ENCODE data around the gene TRA2A.
A peak's percentile ranks its signal among the peaks of the same experiment; 100 is the strongest.

The TRA2A gene

GRCh38 chr7:23470330-23471105, 61.3 kb downstream of the TRA2A start, which contains the start of gene IGF2BP3:
IGF2BP3 (minus strand) TSS chr7:23470491; CDS start chr7:23470110, 381 bp downstream.
- peak; percentile 88 for DNase-seq (ENCODE audit: low read depth, low spot score)

- no peak for DNase-seq (ENCODE audit: low read depth, low spot score)
Measured at GRCh38 chr7:23469961-23470250, 61.9 kb downstream of the TRA2A start.

- DNase-seq (ENCODE audit: low read depth, low spot score) = no peak
Measured at GRCh38 chr7:23469150-23469960, 62.4 kb downstream of the TRA2A start.

DNA sequence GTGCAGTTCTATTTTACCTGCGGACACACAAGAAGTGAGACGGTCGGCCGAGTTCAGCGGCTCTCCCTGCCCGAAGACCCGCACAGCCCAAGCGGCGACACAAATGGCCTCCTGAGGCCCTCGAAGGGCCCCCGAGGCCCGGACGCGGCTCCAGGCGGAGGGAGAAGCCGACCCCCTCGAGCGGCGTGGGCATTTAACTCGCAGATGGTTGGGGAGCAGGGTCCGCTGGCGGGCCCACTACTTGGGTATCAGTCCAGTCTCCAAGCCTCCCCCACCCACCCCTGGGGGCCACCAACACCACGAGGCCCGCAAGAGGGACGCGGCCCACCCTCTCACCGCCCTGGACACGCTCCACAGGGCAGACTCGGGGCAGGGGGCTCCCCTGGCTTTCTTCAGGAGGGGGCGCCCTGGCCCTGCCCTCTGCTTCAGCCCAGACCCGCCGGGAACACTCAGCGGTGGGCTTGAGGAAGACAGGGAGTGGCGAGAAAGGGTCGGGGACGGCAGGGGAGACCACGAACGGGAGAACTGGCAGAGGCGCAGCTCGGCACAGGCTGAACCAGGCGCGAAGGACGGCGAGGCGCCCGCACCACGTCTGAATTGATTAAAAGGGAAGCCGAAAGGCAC, 63.1 kb downstream of the TRA2A start:
- DNase-seq (ENCODE audit: low read depth, low spot score) = no peak

- DNase-seq (ENCODE audit: low read depth, low spot score) = no peak
Measured at GRCh38 chr7:23467806-23468525, 63.8 kb downstream of the TRA2A start.

DNA sequence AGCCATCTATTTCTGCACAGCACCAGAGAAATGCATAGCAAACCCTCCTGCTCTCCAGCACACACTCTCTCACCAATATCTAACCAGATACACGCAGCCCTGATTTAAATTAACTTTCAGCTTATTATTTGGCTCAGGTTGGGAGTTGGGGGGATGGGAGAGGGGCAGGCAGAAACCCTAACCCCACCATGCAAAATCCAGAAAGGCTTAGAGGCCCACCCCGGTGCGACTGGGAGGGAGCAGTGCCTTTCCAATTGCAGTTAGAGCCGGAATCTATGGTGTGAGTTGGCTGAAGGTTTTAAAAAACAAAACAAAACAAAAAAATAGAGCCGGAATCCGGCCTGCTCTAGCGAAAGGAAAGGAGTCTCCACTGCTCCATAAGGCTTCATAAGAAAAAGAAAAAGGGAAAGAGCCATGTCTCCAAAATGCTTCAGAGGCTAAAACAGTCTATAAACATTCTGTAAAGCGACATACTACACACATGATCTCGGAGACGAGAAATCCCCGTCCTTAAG, 64.4 kb downstream of the TRA2A start:
- no peak for DNase-seq (ENCODE audit: low read depth, low spot score)

- DNase-seq (ENCODE audit: low read depth, low spot score) = no peak
Measured at GRCh38 chr7:23462846-23463245, 68.9 kb downstream of the TRA2A start.

DNA sequence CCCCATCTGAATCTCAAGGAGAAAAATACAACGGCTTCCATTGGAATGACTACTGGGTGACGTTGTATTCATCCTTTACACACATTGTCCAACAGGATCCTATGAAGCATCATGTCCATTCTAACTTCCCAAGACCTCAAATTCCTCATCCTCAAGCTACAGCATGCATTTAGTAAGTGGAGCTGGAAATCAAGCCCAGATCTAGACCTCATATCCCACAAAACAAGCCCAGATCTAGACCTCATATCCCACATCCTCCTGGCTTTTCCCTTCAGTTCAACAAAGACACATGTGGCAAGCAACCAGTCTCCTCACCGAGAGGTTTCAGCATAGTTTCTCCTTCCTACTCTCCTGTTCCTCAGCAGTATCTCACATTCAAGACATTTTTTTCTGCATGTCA, 73.7 kb downstream of the TRA2A start:
- DNase-seq (ENCODE audit: low read depth, low spot score) = no peak

DNA sequence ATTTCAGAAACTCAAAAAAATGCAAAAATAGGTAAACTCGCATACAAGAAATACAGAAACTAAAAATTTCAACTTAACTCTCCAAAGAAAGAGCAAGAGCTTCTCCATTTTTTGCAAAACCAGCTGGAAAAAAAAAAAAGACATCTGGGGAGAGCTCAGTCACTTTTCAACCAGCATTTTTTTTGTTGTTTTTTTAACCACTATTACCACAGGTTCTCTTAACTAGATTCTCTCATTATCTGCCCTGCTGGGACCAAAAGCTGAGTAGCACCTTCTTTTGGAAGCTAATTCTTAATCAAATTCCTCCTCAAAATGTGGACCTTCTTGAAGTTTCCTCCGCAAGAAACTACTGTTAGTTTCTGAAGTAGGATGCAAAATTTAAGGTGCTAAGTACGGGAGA, 75.7 kb downstream of the TRA2A start:
- no peak for DNase-seq (ENCODE audit: low read depth, low spot score)

- no peak for DNase-seq (ENCODE audit: low read depth, low spot score)
Measured at GRCh38 chr7:23454881-23455526, 76.8 kb downstream of the TRA2A start.
